MCF 10A (cell line): ENCODE measurements around the gene EXOSC9. TPM values are rescaled to one million over a fixed set of nuclear protein-coding genes. Genes with fewer than 3 reads are reported as not detected.

ENCODE experiments used
- BruUV-seq: library from RNA; stranded (reverse); fragments of 400-500 nt; replicated peaks from 2 replicates; lab custom pipeline; 2021; lab: Mats Ljungman, UMichigan
- CTCF ChIA-PET: fragments of 300-600 bp; sonication (Branson Sonifier 250); formaldehyde crosslinking; extraction: SDS; loops from one replicate; lab custom pipeline; 2021; ENCODE audit warnings: antibody characterized with exemption, inconsistent platforms; lab: Yijun Ruan, JAX
- POLR2A ChIA-PET: fragments of 300-600, 350-650 bp; sonication (Branson Sonifier 250); formaldehyde crosslinking; extraction: SDS; loops from one replicate; lab custom pipeline; 2020; ENCODE audit warnings: antibody characterized with exemption, inconsistent platforms; lab: Yijun Ruan, JAX
- DNase-seq: peaks from one replicate; pipeline ENCODE4 v3.0.0-alpha.2; 2018; ENCODE audit not compliant: unreplicated experiment
- H3K27ac Mint-ChIP-seq: one replicate; pipeline ENCODE4 v1.8.0; 2022; ENCODE audit warnings: mild to moderate bottlenecking, low read depth, mixed read lengths; ENCODE audit not compliant: unreplicated experiment
- H3K27me3 Mint-ChIP-seq: one replicate; pipeline ENCODE4 v1.8.0; 2022; ENCODE audit warnings: mixed read lengths; ENCODE audit not compliant: insufficient read depth, unreplicated experiment
- H3K36me3 Mint-ChIP-seq: one replicate; pipeline ENCODE4 v1.8.0; 2022; ENCODE audit warnings: mild to moderate bottlenecking, moderate library complexity, mixed read lengths; ENCODE audit not compliant: insufficient read depth, unreplicated experiment
- H3K4me1 Mint-ChIP-seq: one replicate; pipeline ENCODE4 v1.8.0; 2022; ENCODE audit warnings: mixed read lengths; ENCODE audit not compliant: insufficient read depth, unreplicated experiment
- H3K4me3 Mint-ChIP-seq: one replicate; pipeline ENCODE4 v1.8.0; 2022; ENCODE audit warnings: mild to moderate bottlenecking, moderate library complexity, mixed read lengths; ENCODE audit not compliant: unreplicated experiment
- H3K9me3 Mint-ChIP-seq: one replicate; pipeline ENCODE4 v1.8.0; 2022; ENCODE audit warnings: mixed read lengths; ENCODE audit not compliant: unreplicated experiment
- intact Hi-C: fragments of 100-400 bp; cut with micrococcal nuclease; formaldehyde crosslinking; loops from 2 replicates; pipeline ENCODE4 v1.14.1; 2022
- total RNA-seq: library from RNA; stranded (reverse); gene quantifications from 2 replicates; pipeline ENCODE4 v1.2.3, GENCODE V29; 2022
- TF ChIP-seq, protein P1 (sequence below): fragments of 200-600 bp; IDR thresholded peaks from one replicate; pipeline ENCODE4 v1.8.0; 2022; ENCODE audit warnings: antibody characterized with exemption, mild to moderate bottlenecking; ENCODE audit not compliant: unreplicated experiment

The EXOSC9 gene
- total RNA-seq, 1 experiment from 2014 or later = 30.9 TPM

DNA sequence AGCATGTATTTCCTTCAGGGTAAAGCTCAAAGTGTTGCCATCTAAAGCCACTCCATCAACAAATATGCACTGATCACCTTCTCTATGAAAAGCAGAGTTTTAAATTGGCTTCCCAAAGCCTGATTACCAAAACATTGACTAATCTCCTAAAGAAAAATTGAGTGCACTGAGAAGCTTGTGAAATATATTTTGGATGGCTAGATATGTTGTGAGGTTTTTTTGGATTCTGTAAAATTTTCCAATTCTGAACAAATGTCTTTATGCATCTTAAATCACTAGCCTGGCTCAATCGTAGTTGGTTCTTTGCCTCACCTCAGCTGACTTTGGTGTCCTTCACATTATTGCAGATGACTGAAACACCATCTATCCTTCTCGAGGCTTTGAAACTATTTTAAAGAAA is 14.9 kb upstream of the EXOSC9 start:
- Mint-ChIP-seq H3K4me1 (peaks cover 35% of the 10 kb centered on the region), H3K36me3 (no peaks in the 10 kb centered on the region), H3K27ac (peak overlapping the region; percentile 80), H3K9me3 (no peaks in the 10 kb centered on the region), H3K27me3 (no peaks in the 10 kb centered on the region), H3K4me3 (no peak overlapping the region)
- DNase-seq = no peak
- BruUV-seq = no TSS peak
- intact Hi-C loops = no loop called here
- ChIA-PET CTCF (interaction anchor here (1.1 kb wide), 1 partner anchor 49 kb away, joined by 4 read pairs; no protein-coding TSS in a partner anchor), POLR2A (interaction anchor here (1.3 kb wide), 1 partner anchor 15 kb away, joined by 4 read pairs; the partner anchor contains the start of gene EXOSC9)
- TF ChIP-seq, protein P1, sequence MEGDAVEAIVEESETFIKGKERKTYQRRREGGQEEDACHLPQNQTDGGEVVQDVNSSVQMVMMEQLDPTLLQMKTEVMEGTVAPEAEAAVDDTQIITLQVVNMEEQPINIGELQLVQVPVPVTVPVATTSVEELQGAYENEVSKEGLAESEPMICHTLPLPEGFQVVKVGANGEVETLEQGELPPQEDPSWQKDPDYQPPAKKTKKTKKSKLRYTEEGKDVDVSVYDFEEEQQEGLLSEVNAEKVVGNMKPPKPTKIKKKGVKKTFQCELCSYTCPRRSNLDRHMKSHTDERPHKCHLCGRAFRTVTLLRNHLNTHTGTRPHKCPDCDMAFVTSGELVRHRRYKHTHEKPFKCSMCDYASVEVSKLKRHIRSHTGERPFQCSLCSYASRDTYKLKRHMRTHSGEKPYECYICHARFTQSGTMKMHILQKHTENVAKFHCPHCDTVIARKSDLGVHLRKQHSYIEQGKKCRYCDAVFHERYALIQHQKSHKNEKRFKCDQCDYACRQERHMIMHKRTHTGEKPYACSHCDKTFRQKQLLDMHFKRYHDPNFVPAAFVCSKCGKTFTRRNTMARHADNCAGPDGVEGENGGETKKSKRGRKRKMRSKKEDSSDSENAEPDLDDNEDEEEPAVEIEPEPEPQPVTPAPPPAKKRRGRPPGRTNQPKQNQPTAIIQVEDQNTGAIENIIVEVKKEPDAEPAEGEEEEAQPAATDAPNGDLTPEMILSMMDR = no peak

DNA sequence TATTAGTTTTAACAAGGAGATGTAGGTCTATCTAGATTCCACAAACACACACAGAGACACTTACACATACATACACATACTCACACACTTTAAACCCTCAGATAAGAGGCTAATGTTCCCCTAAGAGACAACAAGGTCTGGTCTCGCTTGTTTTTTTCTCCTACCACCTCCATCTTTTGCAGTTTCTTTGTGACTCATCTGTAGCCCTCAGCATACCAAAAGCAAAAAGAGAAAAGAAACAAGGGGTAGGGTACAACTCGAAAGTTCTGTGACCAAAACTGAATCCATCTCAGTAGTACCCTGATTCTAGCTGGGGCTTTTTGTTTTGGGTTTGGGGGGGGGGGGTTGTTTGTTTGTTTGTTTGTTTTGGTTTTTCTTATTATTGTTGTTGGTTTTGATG is 12.2 kb upstream of the EXOSC9 start:
- H3K27ac Mint-ChIP-seq = no peak overlapping the region
- no peaks in the 10 kb centered on the region for H3K36me3 Mint-ChIP-seq
- POLR2A ChIA-PET = interaction anchor here (0.7 to 1.6 kb wide), 2 partner anchors 13 to 137 kb away, joined by 3 to 9 read pairs; partner anchors contain the start of gene EXOSC9
- no peaks in the 10 kb centered on the region for H3K27me3 Mint-ChIP-seq
- no peak overlapping the region for H3K4me3 Mint-ChIP-seq
- no TSS peak for BruUV-seq
- H3K9me3 Mint-ChIP-seq = no peaks in the 10 kb centered on the region
- H3K4me1 Mint-ChIP-seq = peaks cover 35% of the 10 kb centered on the region
- intact Hi-C loops = no loop called here
- CTCF ChIA-PET = interaction anchor here (0.6 to 0.7 kb wide), 2 partner anchors 27 to 1783 kb away, joined by 3 to 6 read pairs; no protein-coding TSS in a partner anchor
- DNase-seq = no peak
- TF ChIP-seq, protein P1 = no peak

GRCh38 chr4:121789455-121789854 is 11.7 kb upstream of the EXOSC9 start:
- ChIA-PET CTCF (interaction anchor here (0.6 to 0.7 kb wide), 2 partner anchors 26 to 1784 kb away, joined by 3 to 6 read pairs; no protein-coding TSS in a partner anchor), POLR2A (interaction anchor here (0.7 to 1.6 kb wide), 4 partner anchors 12 to 138 kb away, joined by 3 to 9 read pairs (median 5); partner anchors contain the start of genes ANXA5 and EXOSC9)
- no peak for DNase-seq
- H3K4me1 Mint-ChIP-seq = peaks cover 33% of the 10 kb centered on the region
- H3K27ac Mint-ChIP-seq = no peak overlapping the region
- H3K27me3 Mint-ChIP-seq = no peaks in the 10 kb centered on the region
- H3K4me3 Mint-ChIP-seq = no peak overlapping the region
- no TSS peak for BruUV-seq
- intact Hi-C loops = no loop called here
- no peaks in the 10 kb centered on the region for H3K36me3 Mint-ChIP-seq
- TF ChIP-seq, protein P1 = no peak
- no peaks in the 10 kb centered on the region for H3K9me3 Mint-ChIP-seq

GRCh38 chr4:121789960-121790829 is 10.9 kb upstream of the EXOSC9 start:
- no peaks in the 10 kb centered on the region for H3K27me3 Mint-ChIP-seq
- BruUV-seq = no TSS peak
- H3K4me3 Mint-ChIP-seq = no peak overlapping the region
- intact Hi-C loops = no loop called here
- peak; percentile 62 for DNase-seq
- no peak overlapping the region for H3K27ac Mint-ChIP-seq
- CTCF ChIA-PET = interaction anchor here (0.7 kb wide), 1 partner anchor 10 kb away, joined by 3 read pairs; no protein-coding TSS in a partner anchor
- no peaks in the 10 kb centered on the region for H3K9me3 Mint-ChIP-seq
- peaks cover 26% of the 10 kb centered on the region for H3K4me1 Mint-ChIP-seq
- POLR2A ChIA-PET = interaction anchor here (0.8 to 1.6 kb wide), 3 partner anchors 11 to 93 kb away, joined by 5 to 9 read pairs (median 5); partner anchors contain the start of genes ANXA5 and EXOSC9
- no peaks in the 10 kb centered on the region for H3K36me3 Mint-ChIP-seq
- TF ChIP-seq, protein P1 = no peak
